Left lung (tissue), 8 donors: Measurements from ENCODE around the gene ZNHIT6. TPM values are rescaled to one million over a fixed set of nuclear protein-coding genes. Genes with fewer than 3 reads are reported as not detected.

Source experiments
- polyA plus RNA-seq, 6 donors: library from polyadenylated mRNA; unstranded; fragments of 120-200 nt; gene quantifications; one replicate each; pipeline ENCODE4 v1.2.1, GENCODE V29; 2013; ENCODE audit not compliant: insufficient read length in 6 of 6
- total RNA-seq, 2 donors: library from RNA; stranded (reverse); fragmentation: NEBNext Ultra II Directional; extraction: Animal tissue kit (Norgen Biotek cat#: 25700); gene quantifications; one replicate each; pipeline ENCODE4 v1.2.1, GENCODE V29; 2021
- donor health status: DM: no; HTN: yes; CAD: no.
- donor health status: DM: no; HTN: no; CAD: no.

ZNHIT6 gene
- total and polyA plus RNA-seq, 8 donors, result 12.2 to 32.2 (median 28.9) TPM

Other genes with a start within 250 kb of the ZNHIT6 start
- gene DDAH1, start 243.3 kb downstream of the ZNHIT6 start, total RNA-seq, result 100 to 1,000 TPM in 1 of 2 donors, 10 to 100 TPM in 1; 71.5 to 121 TPM
- 100 to 1,000 TPM in 2 of 6 donors, 10 to 100 TPM in 4; 72.0 to 103 (median 89.8) TPM for gene DDAH1, start 243.3 kb downstream of the ZNHIT6 start, polyA plus RNA-seq
- gene CCN1, start 127.7 kb downstream of the ZNHIT6 start, total RNA-seq, result 100 to 1,000 TPM; 163 to 554 TPM
- 100 to 1,000 TPM in 3 of 6 donors, 10 to 100 TPM in 3; 24.7 to 240 (median 111) TPM for gene CCN1, start 127.7 kb downstream of the ZNHIT6 start, polyA plus RNA-seq